ENCODE results near the gene UBE2G2. TPM values are rescaled to one million over a fixed set of nuclear protein-coding genes. Genes with fewer than 3 reads are reported as not detected.

Gene UBE2G2
- total RNA-seq, 1 experiment from 2014 or later, result 117 TPM

DNA sequence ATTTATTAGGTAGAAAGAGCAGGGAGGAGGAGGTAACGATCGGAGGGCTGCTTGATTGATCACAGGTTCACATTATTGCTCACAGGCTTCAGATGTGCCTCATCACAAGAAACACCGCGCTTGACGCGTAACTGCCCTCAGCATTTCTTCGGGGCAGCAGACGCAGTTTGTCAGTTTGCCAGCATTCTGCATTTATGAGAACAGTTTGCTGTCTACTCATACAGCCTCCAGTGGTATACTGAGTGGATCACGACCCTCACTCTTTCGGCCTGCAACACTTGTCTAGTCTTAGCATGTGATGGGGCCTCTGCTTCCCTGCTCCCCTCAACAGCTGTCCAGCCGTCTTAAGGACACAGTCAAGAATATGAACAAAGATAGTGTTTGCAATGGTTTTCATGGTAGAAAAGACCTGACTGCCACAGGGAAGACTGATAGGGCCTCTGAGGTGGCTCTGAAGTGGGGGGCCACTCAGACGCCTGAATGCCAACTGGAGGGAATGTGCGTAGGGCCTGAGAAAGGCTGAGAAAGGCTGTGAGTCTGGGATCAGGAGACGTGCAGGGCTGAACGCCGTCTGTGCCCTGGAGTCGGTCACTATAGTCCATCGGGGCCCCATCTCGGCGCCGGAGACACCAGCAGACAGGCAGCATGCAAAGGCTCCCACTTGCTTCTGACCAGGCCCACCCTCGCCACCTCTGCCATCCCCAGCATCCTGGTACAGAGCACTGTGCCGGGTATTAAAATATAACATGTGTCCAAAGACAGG, 45.0 kb downstream of the UBE2G2 start:
- ChIA-PET CTCF (interaction anchor here (1.2 kb wide), 1 partner anchor 37 kb away, joined by 6 read pairs; no protein-coding TSS in a partner anchor), POLR2A (no interaction called here)
- TF ChIP-seq CREM (CRISPR knock-in tag; IDR thresholded peaks at IDR 0.05) (no peak), ZNF317 (CRISPR knock-in tag; IDR thresholded peaks at IDR 0.05; ENCODE audit: borderline replicate concordance, low read depth) (no peak), ZNF138 (CRISPR knock-in tag; conservative IDR thresholded peaks at IDR 0.05) (no peak), TCF7 (CRISPR knock-in tag; IDR thresholded peaks at IDR 0.05; ENCODE audit: low read depth) (no peak), NR2C2 (CRISPR knock-in tag; IDR thresholded peaks at IDR 0.05) (no peak), FOXK1 (CRISPR knock-in tag; IDR thresholded peaks at IDR 0.05) (no peak), ESRRA (CRISPR knock-in tag; IDR thresholded peaks at IDR 0.05; ENCODE audit: borderline replicate concordance) (no peak), RORB (CRISPR knock-in tag; IDR thresholded peaks at IDR 0.05) (no peak), JUN (CRISPR knock-in tag; IDR thresholded peaks at IDR 0.05) (no peak)
- TF ChIP-seq, protein P1, sequence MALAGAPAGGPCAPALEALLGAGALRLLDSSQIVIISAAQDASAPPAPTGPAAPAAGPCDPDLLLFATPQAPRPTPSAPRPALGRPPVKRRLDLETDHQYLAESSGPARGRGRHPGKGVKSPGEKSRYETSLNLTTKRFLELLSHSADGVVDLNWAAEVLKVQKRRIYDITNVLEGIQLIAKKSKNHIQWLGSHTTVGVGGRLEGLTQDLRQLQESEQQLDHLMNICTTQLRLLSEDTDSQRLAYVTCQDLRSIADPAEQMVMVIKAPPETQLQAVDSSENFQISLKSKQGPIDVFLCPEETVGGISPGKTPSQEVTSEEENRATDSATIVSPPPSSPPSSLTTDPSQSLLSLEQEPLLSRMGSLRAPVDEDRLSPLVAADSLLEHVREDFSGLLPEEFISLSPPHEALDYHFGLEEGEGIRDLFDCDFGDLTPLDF (CRISPR knock-in tag; IDR thresholded peaks at IDR 0.05), result no peak
- TF ChIP-seq, protein P2, sequence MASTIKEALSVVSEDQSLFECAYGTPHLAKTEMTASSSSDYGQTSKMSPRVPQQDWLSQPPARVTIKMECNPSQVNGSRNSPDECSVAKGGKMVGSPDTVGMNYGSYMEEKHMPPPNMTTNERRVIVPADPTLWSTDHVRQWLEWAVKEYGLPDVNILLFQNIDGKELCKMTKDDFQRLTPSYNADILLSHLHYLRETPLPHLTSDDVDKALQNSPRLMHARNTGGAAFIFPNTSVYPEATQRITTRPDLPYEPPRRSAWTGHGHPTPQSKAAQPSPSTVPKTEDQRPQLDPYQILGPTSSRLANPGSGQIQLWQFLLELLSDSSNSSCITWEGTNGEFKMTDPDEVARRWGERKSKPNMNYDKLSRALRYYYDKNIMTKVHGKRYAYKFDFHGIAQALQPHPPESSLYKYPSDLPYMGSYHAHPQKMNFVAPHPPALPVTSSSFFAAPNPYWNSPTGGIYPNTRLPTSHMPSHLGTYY (CRISPR knock-in tag; IDR thresholded peaks at IDR 0.05), result no peak
- TF ChIP-seq, protein P3, sequence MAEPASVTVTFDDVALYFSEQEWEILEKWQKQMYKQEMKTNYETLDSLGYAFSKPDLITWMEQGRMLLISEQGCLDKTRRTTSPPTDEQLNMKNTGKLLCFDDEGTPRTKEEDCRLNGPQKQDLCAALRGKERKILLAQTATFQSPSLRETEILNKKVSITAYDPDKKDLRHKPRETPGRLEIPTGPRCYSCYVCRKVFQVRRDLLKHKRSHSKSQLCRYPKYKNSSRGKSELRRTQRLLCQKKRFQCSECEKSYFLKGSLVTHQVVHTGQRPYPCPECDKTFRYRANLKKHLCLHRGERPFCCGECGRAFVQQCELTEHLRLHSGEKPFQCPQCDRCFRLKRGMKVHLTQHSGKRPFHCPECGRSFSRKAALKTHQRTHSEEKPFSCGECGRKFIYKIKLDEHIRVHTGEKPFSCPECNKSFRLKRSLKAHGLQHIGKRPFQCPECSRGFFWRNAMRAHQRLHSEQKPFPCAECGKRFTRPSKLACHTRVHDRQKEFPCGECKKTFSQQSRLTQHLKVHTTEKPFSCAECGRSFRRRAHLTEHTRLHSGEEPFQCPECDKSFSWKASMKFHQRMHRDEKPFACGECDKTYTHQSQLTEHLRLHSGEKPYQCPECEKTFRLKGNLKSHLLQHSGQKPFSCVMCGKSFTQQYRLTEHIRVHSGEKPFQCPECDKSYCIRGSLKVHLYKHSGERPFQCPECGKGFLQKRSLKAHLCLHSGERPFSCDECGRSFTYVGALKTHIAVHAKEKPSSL (CRISPR knock-in tag; conservative IDR thresholded peaks at IDR 0.05), result no peak
- peak; percentile 5 for DNase-seq (ENCODE audit: low spot score)
- no peak overlapping the region for H3K27ac Mint-ChIP-seq
- peaks cover 31% of the 10 kb centered on the region for H3K27me3 Mint-ChIP-seq (ENCODE audit: low read depth)
- H3K4me3 Mint-ChIP-seq, result no peak overlapping the region
- peaks cover 27% of the 10 kb centered on the region for H3K36me3 Mint-ChIP-seq
- peaks cover 18% of the 10 kb centered on the region for H3K9me3 Mint-ChIP-seq
- peaks cover 40% of the 10 kb centered on the region for H3K4me1 Mint-ChIP-seq
- no peak for ATAC-seq

DNA sequence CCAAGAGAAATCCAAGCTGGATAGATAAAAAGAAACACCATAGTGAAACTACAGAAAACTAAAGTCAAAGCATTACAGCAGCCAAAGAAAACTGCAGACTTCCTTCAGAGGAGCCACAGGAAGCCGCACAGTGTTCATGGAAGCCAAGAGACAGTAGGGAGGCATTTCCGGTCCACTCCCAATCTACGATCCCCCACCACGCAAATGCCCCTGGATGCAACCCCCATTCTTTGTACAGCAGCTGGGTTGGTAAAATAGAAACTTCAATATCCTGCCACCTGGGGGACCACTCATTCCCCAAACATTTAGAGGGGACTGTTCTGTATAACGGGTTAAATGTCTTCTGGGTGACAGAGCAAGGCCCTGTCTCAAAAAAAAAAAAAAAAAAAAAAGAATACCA, 46.4 kb downstream of the UBE2G2 start:
- Mint-ChIP-seq H3K4me3 (no peak overlapping the region), H3K27me3 (ENCODE audit: low read depth) (peaks cover 31% of the 10 kb centered on the region), H3K4me1 (peaks cover 38% of the 10 kb centered on the region), H3K9me3 (peaks cover 18% of the 10 kb centered on the region), H3K27ac (no peak overlapping the region), H3K36me3 (peaks cover 30% of the 10 kb centered on the region)
- DNase-seq (ENCODE audit: low spot score), result no peak
- ATAC-seq, result no peak
- CTCF ChIA-PET, result interaction anchor here (0.6 kb wide), 2 partner anchors 108 to 125 kb away, joined by 3 read pairs; no protein-coding TSS in a partner anchor
- POLR2A ChIA-PET, result no interaction called here
- TF ChIP-seq ZNF671 (CRISPR knock-in tag; IDR thresholded peaks at IDR 0.05), result no peak
- no peak for TF ChIP-seq NR2C2 (CRISPR knock-in tag; IDR thresholded peaks at IDR 0.05)
- no peak for TF ChIP-seq ESRRA (CRISPR knock-in tag; IDR thresholded peaks at IDR 0.05; ENCODE audit: borderline replicate concordance)
- TF ChIP-seq, protein P4, sequence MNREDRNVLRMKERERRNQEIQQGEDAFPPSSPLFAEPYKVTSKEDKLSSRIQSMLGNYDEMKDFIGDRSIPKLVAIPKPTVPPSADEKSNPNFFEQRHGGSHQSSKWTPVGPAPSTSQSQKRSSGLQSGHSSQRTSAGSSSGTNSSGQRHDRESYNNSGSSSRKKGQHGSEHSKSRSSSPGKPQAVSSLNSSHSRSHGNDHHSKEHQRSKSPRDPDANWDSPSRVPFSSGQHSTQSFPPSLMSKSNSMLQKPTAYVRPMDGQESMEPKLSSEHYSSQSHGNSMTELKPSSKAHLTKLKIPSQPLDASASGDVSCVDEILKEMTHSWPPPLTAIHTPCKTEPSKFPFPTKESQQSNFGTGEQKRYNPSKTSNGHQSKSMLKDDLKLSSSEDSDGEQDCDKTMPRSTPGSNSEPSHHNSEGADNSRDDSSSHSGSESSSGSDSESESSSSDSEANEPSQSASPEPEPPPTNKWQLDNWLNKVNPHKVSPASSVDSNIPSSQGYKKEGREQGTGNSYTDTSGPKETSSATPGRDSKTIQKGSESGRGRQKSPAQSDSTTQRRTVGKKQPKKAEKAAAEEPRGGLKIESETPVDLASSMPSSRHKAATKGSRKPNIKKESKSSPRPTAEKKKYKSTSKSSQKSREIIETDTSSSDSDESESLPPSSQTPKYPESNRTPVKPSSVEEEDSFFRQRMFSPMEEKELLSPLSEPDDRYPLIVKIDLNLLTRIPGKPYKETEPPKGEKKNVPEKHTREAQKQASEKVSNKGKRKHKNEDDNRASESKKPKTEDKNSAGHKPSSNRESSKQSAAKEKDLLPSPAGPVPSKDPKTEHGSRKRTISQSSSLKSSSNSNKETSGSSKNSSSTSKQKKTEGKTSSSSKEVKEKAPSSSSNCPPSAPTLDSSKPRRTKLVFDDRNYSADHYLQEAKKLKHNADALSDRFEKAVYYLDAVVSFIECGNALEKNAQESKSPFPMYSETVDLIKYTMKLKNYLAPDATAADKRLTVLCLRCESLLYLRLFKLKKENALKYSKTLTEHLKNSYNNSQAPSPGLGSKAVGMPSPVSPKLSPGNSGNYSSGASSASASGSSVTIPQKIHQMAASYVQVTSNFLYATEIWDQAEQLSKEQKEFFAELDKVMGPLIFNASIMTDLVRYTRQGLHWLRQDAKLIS (CRISPR knock-in tag; IDR thresholded peaks at IDR 0.05; ENCODE audit: borderline replicate concordance), result no peak
- TF ChIP-seq, protein P5, sequence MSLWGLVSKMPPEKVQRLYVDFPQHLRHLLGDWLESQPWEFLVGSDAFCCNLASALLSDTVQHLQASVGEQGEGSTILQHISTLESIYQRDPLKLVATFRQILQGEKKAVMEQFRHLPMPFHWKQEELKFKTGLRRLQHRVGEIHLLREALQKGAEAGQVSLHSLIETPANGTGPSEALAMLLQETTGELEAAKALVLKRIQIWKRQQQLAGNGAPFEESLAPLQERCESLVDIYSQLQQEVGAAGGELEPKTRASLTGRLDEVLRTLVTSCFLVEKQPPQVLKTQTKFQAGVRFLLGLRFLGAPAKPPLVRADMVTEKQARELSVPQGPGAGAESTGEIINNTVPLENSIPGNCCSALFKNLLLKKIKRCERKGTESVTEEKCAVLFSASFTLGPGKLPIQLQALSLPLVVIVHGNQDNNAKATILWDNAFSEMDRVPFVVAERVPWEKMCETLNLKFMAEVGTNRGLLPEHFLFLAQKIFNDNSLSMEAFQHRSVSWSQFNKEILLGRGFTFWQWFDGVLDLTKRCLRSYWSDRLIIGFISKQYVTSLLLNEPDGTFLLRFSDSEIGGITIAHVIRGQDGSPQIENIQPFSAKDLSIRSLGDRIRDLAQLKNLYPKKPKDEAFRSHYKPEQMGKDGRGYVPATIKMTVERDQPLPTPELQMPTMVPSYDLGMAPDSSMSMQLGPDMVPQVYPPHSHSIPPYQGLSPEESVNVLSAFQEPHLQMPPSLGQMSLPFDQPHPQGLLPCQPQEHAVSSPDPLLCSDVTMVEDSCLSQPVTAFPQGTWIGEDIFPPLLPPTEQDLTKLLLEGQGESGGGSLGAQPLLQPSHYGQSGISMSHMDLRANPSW (CRISPR knock-in tag; conservative IDR thresholded peaks at IDR 0.05; ENCODE audit: low read depth), result no peak
- no peak for TF ChIP-seq SP1 (CRISPR knock-in tag; conservative IDR thresholded peaks at IDR 0.05)
- no peak for TF ChIP-seq KAT7 (CRISPR knock-in tag; IDR thresholded peaks at IDR 0.05; ENCODE audit: borderline replicate concordance)
- TF ChIP-seq EMX1 (CRISPR knock-in tag; IDR thresholded peaks at IDR 0.05), result no peak
- TF ChIP-seq MYBL2 (CRISPR knock-in tag; IDR thresholded peaks at IDR 0.05), result no peak
- no peak for TF ChIP-seq ZNF219 (CRISPR knock-in tag; IDR thresholded peaks at IDR 0.05; ENCODE audit: borderline replicate concordance)
- no peak for TF ChIP-seq HMGA2 (CRISPR knock-in tag; IDR thresholded peaks at IDR 0.05)
- no peak for TF ChIP-seq ZNF396 (CRISPR knock-in tag; IDR thresholded peaks at IDR 0.05; ENCODE audit: borderline replicate concordance)
- TF ChIP-seq, protein P6, sequence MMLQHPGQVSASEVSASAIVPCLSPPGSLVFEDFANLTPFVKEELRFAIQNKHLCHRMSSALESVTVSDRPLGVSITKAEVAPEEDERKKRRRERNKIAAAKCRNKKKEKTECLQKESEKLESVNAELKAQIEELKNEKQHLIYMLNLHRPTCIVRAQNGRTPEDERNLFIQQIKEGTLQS (CRISPR knock-in tag; conservative IDR thresholded peaks at IDR 0.05), result no peak
- no peak for TF ChIP-seq NFE2L1 (CRISPR knock-in tag; IDR thresholded peaks at IDR 0.05)
